Left lung (tissue), 10 donors: ENCODE results near the gene AKAP17A. TPM values are rescaled to one million over a fixed set of nuclear protein-coding genes. Genes with fewer than 3 reads are reported as not detected.
"Not testable (repeated sequence)": the region's sequence is repeated elsewhere in the genome, so short reads cannot be mapped to it uniquely, and the experiment has no call there.

Source experiments
- ATAC-seq: fragments of 200-7000 bp; cut with Tn5 transposase; one replicate; pipeline ENCODE4 v1.9.1; 2020; ENCODE audit warnings: moderate library complexity
- DNase-seq, 4 donors: peaks; one replicate each; pipeline ENCODE4 v3.0.0-alpha.2; 2013 to 2020
- H3K27ac ChIP-seq, 2 donors: fragments of 200-600 bp; sonication (generic) in 1 of 2; one replicate each; pipeline versions ENCODE4 v1.5.0 to v1.8.0; 2020 to 2021
- H3K27me3 ChIP-seq, 2 donors: fragments of 200-600 bp; sonication (generic) in 1 of 2; one replicate each; pipeline versions ENCODE4 v1.5.0 to v1.8.0; 2020 to 2021
- H3K36me3 ChIP-seq, 2 donors: fragments of 200-600 bp; sonication (generic) in 1 of 2; one replicate each; pipeline versions ENCODE4 v1.5.0 to v1.8.0; 2020 to 2021
- H3K4me1 ChIP-seq, 2 donors: fragments of 200-600 bp; one replicate each; pipeline ENCODE4 v1.8.0; 2021
- H3K4me3 ChIP-seq, 2 donors: fragments of 200-600 bp; sonication (generic) in 1 of 2; one replicate each; pipeline versions ENCODE4 v1.5.0 to v1.8.0; 2020 to 2021; ENCODE audit warnings: mild to moderate bottlenecking in 1 of 2
- H3K9me3 ChIP-seq, 2 donors: fragments of 200-600 bp; sonication (generic) in 1 of 2; one replicate each; pipeline versions ENCODE4 v1.5.0 to v1.8.0; 2020 to 2021
- CTCF ChIP-seq, 2 donors: fragments of 200-600 bp; sonication (generic) in 1 of 2; IDR thresholded peaks; one replicate each; pipeline versions ENCODE4 v1.5.0 to v1.8.0; 2021; ENCODE audit warnings: antibody characterized with exemption in 2 of 2
- intact Hi-C, 2 donors: fragments of 100-400 bp; cut with DNase I; formaldehyde crosslinking; loops; one replicate each; pipeline versions ENCODE4 v1.11.2 to v1.14.2; 2022
- polyA plus RNA-seq, 6 donors: library from polyadenylated mRNA; unstranded; fragments of 120-200 nt; gene quantifications; one replicate each; pipeline ENCODE4 v1.2.1, GENCODE V29; 2013; ENCODE audit not compliant: insufficient read length in 6 of 6
- total RNA-seq, 2 donors: library from RNA; stranded (reverse); fragmentation: NEBNext Ultra II Directional; extraction: Animal tissue kit (Norgen Biotek cat#: 25700); gene quantifications; one replicate each; pipeline ENCODE4 v1.2.1, GENCODE V29; 2021
- donor health status: DM: no; HTN: yes; CAD: no.
- donor health status: DM: no; HTN: no; CAD: no.

Gene AKAP17A
- total and polyA plus RNA-seq, 8 donors: 31.1 to 49.7 (median 41.8) TPM

- no peak overlapping the region for H3K27ac ChIP-seq
- no peaks in the 10 kb centered on the region for H3K27me3 ChIP-seq
- no peak for TF ChIP-seq CTCF (IDR thresholded peaks at IDR 0.05)
- ATAC-seq (no peak), DNase-seq (no peak)
- intact Hi-C loops: no loop called here
- H3K4me3 ChIP-seq: no peak overlapping the region
- H3K4me1 ChIP-seq: no peaks in the 10 kb centered on the region
- H3K36me3 ChIP-seq: no peaks in the 10 kb centered on the region
- H3K9me3 ChIP-seq: no peaks in the 10 kb centered on the region
Measured at GRCh38 chrX:1612641-1613286, 21.4 kb downstream of the AKAP17A start.

GRCh38 chrX:1614927-1615326, 23.5 kb downstream of the AKAP17A start, which contains the start of gene ASMT:
TSS of gene ASMT (plus strand) at chrX:1615059. CDS start at chrX:1615200, 141 bp downstream.
- intact Hi-C loops: no loop called here
- DNase-seq (peak in 1 of 4 donors; percentile 64), ATAC-seq (no peak)
- no peak for TF ChIP-seq CTCF (IDR thresholded peaks at IDR 0.05)
- H3K9me3 ChIP-seq: no peaks in the 10 kb centered on the region
- no peak within 1 kb of the TSS for H3K27ac ChIP-seq
- no peaks in the 10 kb centered on the region for H3K4me1 ChIP-seq
- H3K27me3 ChIP-seq: no peaks in the 10 kb centered on the region
- no peaks in the 10 kb centered on the region for H3K36me3 ChIP-seq
- no peak within 1 kb of the TSS for H3K4me3 ChIP-seq

- DNase-seq: peak in 1 of 4 donors; percentile 5
- Histone ChIP-seq H3K4me3 (no peak overlapping the region), H3K27me3 (no peaks in the 10 kb centered on the region), H3K36me3 (no peaks in the 10 kb centered on the region), H3K27ac (no peak overlapping the region), H3K9me3 (no peaks in the 10 kb centered on the region), H3K4me1 (peaks cover 0 to 9% of the 10 kb centered on the region in 2 donors)
- intact Hi-C loops: no loop called here
- TF ChIP-seq CTCF (IDR thresholded peaks at IDR 0.05): no peak
- no peak for ATAC-seq
Measured at GRCh38 chrX:1618689-1619088, 27.3 kb downstream of the AKAP17A start.

GRCh38 chrX:1623691-1624090, 32.3 kb downstream of the AKAP17A start:
- H3K4me3 ChIP-seq: no peak overlapping the region
- peaks cover 0 to 9% of the 10 kb centered on the region in 2 donors for H3K4me1 ChIP-seq
- no peaks in the 10 kb centered on the region for H3K27me3 ChIP-seq
- ATAC-seq (no peak), DNase-seq (no peak)
- H3K27ac ChIP-seq: no peak overlapping the region
- TF ChIP-seq CTCF (IDR thresholded peaks at IDR 0.05): no peak
- H3K36me3 ChIP-seq: no peaks in the 10 kb centered on the region
- H3K9me3 ChIP-seq: no peaks in the 10 kb centered on the region
- intact Hi-C loops: no loop called here

DNA sequence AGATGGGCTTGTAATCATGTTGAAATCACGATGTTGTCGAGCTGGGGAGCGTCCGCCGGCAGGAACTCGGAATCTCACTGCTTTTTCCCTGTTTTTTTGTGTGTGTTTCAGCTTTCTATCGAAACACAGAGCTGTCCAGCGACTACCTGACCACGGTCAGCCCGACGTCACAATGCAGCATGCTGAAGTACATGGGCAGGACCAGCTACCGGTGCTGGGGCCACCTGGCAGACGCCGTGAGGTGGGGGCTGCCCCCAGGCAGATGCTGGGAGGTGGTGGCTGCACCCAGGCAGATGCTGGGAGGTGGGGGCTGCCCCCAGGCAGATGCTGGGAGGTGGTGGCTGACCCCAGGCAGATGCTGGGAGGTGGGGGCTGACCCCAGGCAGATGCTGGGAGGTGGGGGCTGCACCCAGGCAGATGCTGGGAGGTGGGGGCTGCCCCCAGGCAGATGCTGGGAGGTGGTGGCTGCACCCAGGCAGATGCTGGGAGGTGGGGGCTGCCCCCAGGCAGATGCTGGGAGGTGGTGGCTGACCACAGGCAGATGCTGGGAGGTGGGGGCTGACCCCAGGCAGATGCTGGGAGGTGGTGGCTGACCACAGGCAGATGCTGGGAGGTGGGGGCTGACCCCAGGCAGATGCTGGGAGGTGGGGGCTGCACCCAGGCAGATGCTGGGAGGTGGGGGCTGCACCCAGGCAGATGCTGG, 32.9 kb downstream of the AKAP17A start:
- DNase-seq, H3K4me3 ChIP-seq, H3K27me3 ChIP-seq, ATAC-seq, H3K9me3 ChIP-seq, intact Hi-C loops, H3K36me3 ChIP-seq, H3K27ac ChIP-seq, H3K4me1 ChIP-seq: not testable (repeated sequence)

GRCh38 chrX:1624861-1625215, 33.4 kb downstream of the AKAP17A start:
- H3K9me3 ChIP-seq, DNase-seq, H3K27me3 ChIP-seq, intact Hi-C loops, H3K4me1 ChIP-seq, H3K4me3 ChIP-seq, H3K36me3 ChIP-seq, ATAC-seq, H3K27ac ChIP-seq: not testable (repeated sequence)
